ENCODE results near the gene MCAM.
A peak's percentile ranks its signal among the peaks of the same experiment; 100 is the strongest.

Gene MCAM, protein sequence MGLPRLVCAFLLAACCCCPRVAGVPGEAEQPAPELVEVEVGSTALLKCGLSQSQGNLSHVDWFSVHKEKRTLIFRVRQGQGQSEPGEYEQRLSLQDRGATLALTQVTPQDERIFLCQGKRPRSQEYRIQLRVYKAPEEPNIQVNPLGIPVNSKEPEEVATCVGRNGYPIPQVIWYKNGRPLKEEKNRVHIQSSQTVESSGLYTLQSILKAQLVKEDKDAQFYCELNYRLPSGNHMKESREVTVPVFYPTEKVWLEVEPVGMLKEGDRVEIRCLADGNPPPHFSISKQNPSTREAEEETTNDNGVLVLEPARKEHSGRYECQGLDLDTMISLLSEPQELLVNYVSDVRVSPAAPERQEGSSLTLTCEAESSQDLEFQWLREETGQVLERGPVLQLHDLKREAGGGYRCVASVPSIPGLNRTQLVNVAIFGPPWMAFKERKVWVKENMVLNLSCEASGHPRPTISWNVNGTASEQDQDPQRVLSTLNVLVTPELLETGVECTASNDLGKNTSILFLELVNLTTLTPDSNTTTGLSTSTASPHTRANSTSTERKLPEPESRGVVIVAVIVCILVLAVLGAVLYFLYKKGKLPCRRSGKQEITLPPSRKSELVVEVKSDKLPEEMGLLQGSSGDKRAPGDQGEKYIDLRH

DNA sequence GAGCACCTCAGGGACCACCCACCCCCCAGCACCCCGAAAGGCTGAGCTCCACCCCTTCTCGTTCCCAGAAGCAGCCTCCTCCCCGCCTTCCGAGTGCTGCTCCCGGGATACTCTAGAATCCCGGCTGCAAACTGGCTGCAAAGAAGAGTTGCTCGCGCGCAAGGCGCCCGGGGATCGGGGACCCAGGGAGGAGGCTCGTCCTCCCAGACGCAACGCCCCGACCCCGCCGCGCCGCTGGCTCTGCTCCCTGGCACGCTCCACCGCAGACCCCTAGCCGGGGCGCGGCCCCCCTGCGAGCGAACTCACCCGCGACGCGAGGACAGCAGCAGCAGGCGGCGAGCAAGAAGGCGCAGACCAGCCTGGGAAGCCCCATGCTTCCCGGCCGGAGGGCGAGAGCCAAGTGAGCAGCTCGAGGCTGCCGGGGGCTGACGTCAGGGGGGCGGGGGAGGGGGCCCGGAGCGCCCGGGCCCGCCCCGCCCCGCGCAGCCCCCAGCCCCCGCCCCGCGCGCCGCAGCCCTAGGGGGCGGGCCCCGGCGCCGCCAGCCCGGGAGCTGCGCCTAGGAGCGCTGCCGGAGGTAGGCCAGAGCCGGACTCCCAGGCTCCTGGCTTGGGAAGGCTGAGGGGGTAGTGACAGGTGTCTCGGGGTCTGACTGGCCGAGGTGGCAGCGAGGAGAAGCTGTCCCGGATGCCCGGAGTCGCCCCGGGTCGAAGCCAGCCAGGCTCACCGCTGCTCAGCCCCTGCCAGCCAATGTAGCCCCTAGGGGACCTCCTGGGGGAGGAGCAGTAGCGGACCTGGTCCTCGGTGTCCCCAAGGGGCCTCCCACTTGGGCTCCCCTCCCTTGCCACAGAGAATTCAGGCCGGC is at the start of gene MCAM:
MCAM (minus strand) TSS at position 402 of the 863 bp plus-strand sequence; CDS start at position 373, 29 bp downstream.
- Histone ChIP-seq H3K4me1 (ENCODE audit: control insufficient read depth, insufficient read depth, low read length) (peaks cover 29% of the 10 kb centered on the region), H3K9me3 (ENCODE audit: control insufficient read depth, insufficient read depth, low read length) (no peaks in the 10 kb centered on the region), H3K9ac (ENCODE audit: low read depth, low read length) (peak within 1 kb of the TSS; percentile 60), H3K27me3 (ENCODE audit: control insufficient read depth, insufficient read depth, low read length) (peaks cover 11% of the 10 kb centered on the region), H3K4me3 (ENCODE audit: low read depth, low read length) (peak within 1 kb of the TSS; percentile 80), H3K36me3 (ENCODE audit: control insufficient read depth, insufficient read depth, low read length) (peaks cover 15% of the 10 kb centered on the region)

DNA sequence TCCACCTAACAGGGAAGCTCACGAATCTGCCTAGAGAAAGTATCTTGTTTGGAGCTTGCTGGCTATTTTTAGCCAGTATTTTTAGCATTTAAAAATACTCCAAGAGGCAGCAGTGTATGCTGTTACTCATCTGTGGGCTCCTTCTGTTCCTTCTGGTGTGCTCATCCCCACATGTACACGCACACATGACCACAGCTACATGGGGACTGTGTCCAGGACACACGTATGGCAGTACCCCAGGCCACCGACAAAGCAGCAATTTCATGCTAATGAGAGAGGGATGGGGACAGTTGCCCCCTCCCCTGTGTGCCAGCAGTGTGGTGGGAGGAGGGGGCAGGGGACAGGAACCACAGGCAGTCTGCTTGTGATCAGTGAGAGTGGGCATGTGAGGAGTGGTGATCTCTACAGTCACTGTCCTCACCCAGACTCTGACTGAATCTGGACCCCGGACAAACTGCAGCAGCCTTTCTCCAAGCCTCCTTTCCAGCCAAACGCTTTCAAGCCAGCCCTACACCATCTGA is 48.2 kb upstream of the MCAM start:
- H3K4me1 ChIP-seq (ENCODE audit: control insufficient read depth, insufficient read depth, low read length) = peaks cover 20% of the 10 kb centered on the region
- H3K4me3 ChIP-seq (ENCODE audit: low read depth, low read length) = peak overlapping the region; percentile 26
- H3K9me3 ChIP-seq (ENCODE audit: control insufficient read depth, insufficient read depth, low read length) = no peaks in the 10 kb centered on the region
- H3K9ac ChIP-seq (ENCODE audit: low read depth, low read length) = no peak overlapping the region
- peaks cover 42% of the 10 kb centered on the region for H3K27me3 ChIP-seq (ENCODE audit: control insufficient read depth, insufficient read depth, low read length)
- no peaks in the 10 kb centered on the region for H3K36me3 ChIP-seq (ENCODE audit: control insufficient read depth, insufficient read depth, low read length)

DNA sequence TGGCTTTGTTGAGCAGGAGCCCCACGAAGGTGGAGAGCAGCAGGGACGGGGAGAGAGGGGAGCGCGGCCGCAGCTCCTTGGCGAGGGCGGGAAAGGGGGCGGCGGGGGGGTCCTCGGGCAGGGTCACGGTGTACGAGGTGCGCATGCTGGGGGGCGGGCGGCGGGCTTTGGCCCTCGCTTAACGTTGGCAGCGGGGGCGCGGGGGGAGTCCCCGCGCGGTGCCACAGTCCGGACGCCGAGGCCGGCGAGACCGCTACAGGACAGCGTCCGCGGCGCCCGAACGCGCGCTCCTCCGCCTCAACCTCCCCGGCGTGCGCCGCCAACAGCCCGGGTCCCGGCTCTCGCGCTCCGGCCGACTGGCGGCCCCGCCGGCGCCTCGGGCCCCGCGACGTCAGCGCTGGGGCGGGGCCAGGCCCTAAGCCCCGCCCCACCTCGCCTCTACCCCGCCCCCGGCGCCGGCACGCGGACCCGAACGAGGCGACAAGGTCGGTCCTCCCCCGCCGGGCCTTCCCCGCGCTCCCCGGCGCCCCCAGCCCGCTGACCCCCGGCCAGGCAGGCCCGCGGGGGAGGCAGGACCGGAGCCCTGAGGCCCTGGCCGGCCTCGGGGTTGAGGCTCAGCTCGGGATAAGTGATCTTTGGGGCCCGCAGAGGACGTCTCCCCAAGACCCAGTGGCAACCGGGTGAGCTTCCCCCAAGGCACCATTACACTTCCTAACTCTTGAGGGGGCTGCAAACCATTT is 47.1 kb upstream of the MCAM start:
- H3K4me1 ChIP-seq (ENCODE audit: control insufficient read depth, insufficient read depth, low read length) = peaks cover 20% of the 10 kb centered on the region
- H3K4me3 ChIP-seq (ENCODE audit: low read depth, low read length) = peak overlapping the region; percentile 45
- H3K9me3 ChIP-seq (ENCODE audit: control insufficient read depth, insufficient read depth, low read length) = no peaks in the 10 kb centered on the region
- no peaks in the 10 kb centered on the region for H3K36me3 ChIP-seq (ENCODE audit: control insufficient read depth, insufficient read depth, low read length)
- no peak overlapping the region for H3K9ac ChIP-seq (ENCODE audit: low read depth, low read length)
- peaks cover 42% of the 10 kb centered on the region for H3K27me3 ChIP-seq (ENCODE audit: control insufficient read depth, insufficient read depth, low read length)

DNA sequence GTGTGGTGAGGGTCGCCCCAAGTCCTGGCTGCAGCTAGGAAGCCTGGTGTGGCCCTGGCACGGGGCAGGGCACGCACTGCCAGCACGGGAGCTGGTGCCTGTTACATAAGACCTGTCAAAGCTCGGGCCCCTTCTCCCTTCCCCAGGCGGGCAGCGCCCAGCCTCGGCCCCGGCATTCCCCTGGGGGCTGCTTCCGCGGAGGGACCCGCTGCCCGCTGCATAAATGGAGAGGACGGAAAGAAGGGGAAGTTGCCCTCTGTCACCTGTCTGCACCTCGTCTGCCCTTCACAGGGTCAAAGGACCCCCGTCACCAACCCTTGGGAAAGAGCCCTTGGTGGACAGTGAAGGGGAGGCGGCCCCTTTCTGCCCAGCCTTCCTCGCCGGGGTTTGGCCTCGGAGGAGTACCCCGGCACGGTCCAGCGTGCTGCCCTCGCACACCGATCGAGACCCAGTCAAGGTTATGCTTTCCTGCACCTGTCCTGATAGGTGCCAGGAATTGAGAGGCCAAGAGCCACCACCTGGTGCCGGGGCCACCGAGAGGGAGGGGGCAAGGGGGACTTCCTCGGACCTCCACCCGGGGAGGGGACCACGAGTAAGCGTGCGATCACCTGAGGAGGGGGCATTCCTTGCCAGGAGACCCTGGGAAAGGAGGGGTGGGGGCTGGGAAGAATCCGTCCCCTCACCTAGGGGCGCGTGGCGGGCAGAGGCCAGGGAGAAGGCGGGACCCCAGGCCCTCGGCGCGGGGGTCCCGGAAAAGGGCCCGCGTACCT is 46.3 kb upstream of the MCAM start:
- Histone ChIP-seq H3K9ac (ENCODE audit: low read depth, low read length) (no peak overlapping the region), H3K9me3 (ENCODE audit: control insufficient read depth, insufficient read depth, low read length) (no peaks in the 10 kb centered on the region), H3K4me3 (ENCODE audit: low read depth, low read length) (peak overlapping the region; percentile 45), H3K27me3 (ENCODE audit: control insufficient read depth, insufficient read depth, low read length) (peaks cover 42% of the 10 kb centered on the region), H3K36me3 (ENCODE audit: control insufficient read depth, insufficient read depth, low read length) (no peaks in the 10 kb centered on the region), H3K4me1 (ENCODE audit: control insufficient read depth, insufficient read depth, low read length) (peaks cover 20% of the 10 kb centered on the region)

DNA sequence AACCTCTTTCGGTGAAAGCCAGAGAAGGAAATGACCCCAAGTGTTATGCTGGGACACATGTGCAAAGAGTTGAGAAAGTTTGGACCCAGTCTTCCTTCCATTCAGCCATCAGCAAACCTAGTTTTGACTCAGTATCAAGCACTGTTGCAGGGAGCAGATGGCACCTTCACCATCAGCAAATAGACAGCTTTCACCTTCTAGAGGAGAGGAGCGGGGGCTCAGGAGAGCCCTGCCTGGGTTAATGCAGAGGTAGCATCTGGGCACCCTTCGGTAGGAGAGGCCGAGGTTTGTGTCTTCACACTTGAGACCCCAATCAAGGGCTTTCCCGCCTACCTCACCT is 45.8 kb upstream of the MCAM start:
- no peaks in the 10 kb centered on the region for H3K9me3 ChIP-seq (ENCODE audit: control insufficient read depth, insufficient read depth, low read length)
- H3K4me3 ChIP-seq (ENCODE audit: low read depth, low read length) = no peak overlapping the region
- H3K36me3 ChIP-seq (ENCODE audit: control insufficient read depth, insufficient read depth, low read length) = no peaks in the 10 kb centered on the region
- peaks cover 44% of the 10 kb centered on the region for H3K27me3 ChIP-seq (ENCODE audit: control insufficient read depth, insufficient read depth, low read length)
- no peak overlapping the region for H3K9ac ChIP-seq (ENCODE audit: low read depth, low read length)
- peaks cover 17% of the 10 kb centered on the region for H3K4me1 ChIP-seq (ENCODE audit: control insufficient read depth, insufficient read depth, low read length)

DNA sequence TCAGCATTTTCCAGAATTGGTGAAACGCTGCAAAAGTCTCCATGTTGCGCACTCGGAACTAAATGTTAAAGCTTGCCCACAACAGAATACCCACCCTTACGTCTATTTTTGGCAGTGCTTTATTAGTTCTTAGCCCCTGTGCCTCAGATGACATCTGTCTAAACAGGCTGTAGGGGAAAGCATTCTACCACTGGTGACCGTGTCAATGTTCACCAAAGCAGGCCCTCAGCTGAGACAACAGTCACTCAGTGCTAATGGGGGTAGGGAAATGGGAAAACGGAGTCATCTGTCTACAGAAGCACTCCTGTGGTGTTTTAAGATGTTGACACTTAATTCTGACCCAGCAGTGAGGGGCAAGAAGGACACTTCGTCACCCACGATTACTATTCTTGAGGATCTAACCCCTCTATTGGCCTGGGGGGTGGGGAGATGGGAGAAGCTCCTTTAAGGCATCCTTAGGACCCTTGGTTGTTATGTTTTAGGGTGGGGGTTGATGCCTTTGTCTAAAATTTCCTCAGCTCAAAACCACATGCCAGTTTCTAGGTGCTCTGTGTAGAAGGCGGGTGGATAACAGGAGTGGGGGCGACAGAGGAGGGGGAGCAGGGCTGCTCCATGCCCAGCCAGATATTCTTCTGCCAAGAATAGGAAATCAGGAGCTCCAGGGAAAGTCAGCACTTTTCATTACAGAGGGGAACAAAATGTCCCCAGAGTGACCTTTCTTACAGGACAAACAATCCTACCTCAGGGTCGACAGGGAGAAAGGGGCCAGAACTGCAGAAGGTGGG is 45.2 kb upstream of the MCAM start:
- Histone ChIP-seq H3K36me3 (ENCODE audit: control insufficient read depth, insufficient read depth, low read length) (no peaks in the 10 kb centered on the region), H3K9me3 (ENCODE audit: control insufficient read depth, insufficient read depth, low read length) (no peaks in the 10 kb centered on the region), H3K4me1 (ENCODE audit: control insufficient read depth, insufficient read depth, low read length) (peaks cover 17% of the 10 kb centered on the region), H3K4me3 (ENCODE audit: low read depth, low read length) (no peak overlapping the region), H3K9ac (ENCODE audit: low read depth, low read length) (no peak overlapping the region), H3K27me3 (ENCODE audit: control insufficient read depth, insufficient read depth, low read length) (peaks cover 49% of the 10 kb centered on the region)

DNA sequence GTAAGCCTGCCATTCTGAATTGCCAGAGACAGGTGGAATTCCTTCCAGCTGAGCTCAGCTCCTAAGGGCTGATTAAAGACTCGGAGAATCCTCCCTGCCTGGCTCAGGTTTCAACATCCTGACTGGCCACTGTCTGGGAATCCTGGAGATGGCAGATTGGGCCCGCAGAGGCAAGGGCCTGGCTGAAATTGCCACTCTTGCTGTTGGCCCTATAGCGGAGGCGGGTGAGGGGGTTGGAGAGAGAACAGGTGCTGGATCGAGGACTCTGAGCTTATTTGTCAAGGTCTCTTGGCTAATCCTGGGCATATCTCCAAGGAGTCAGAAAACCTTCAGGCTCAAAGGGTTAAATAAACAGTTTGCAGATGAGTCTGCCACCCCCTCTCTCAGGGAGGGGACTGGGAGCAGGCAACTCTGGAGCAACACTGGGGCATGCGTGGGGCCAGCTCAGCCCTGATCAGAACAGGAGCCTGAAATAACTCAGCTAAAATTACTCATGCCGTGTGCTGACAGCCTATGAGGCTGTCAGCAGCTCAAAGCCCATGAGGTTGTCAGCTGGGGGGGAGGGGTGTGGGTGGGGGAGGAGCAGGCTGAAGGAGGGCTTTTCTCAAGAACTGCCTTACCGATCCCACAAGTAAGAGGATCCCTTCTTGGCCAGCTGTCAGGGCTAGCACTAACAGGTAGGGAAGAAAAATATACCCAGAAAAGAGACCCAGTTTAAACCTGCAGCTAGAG is 44.3 kb upstream of the MCAM start:
- Histone ChIP-seq H3K36me3 (ENCODE audit: control insufficient read depth, insufficient read depth, low read length) (no peaks in the 10 kb centered on the region), H3K4me1 (ENCODE audit: control insufficient read depth, insufficient read depth, low read length) (peaks cover 17% of the 10 kb centered on the region), H3K9me3 (ENCODE audit: control insufficient read depth, insufficient read depth, low read length) (no peaks in the 10 kb centered on the region), H3K4me3 (ENCODE audit: low read depth, low read length) (peak overlapping the region; percentile 3), H3K27me3 (ENCODE audit: control insufficient read depth, insufficient read depth, low read length) (peaks cover 45% of the 10 kb centered on the region), H3K9ac (ENCODE audit: low read depth, low read length) (no peak overlapping the region)

DNA sequence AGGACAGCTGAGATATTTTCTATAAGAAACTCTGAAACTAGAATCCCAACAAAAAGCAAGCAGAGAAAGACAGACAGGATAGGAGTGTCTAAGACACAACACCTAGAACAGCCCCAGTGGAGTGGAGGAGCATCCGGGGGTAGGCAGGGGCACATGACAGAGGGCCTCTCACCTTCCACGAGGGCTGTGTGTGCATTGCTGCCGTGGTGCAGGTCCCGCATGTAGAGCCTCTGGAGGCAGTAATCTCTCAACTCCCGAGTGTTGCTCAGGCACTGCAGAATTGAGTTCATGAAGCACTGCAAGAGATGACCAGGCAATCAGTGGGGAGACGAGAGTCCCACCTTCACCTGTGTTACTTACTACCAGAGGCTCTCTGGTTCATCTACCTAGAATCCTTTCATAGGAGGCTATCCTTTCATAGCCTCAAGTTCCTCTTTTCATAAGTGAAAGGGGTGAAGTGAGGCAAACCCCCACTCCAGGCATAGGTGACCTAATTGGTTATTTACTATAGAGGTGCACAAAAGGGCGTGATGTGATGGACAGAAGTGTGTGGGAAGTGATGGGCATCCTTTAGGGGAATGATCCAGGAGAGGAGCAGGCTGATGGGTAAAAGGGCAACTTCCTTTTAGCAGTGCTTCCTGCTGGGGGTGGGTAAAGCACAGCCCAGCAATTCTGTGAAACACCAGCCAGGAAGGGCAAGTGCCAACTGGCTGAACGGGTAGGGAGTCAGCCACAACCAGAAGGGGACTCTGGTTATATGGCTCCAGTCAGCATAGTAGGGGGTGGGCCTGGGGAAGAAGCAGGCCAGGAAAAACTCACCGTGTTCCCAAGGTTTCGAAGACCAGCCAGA is 42.7 kb upstream of the MCAM start:
- H3K4me3 ChIP-seq (ENCODE audit: low read depth, low read length) = no peak overlapping the region
- H3K4me1 ChIP-seq (ENCODE audit: control insufficient read depth, insufficient read depth, low read length) = peaks cover 16% of the 10 kb centered on the region

DNA sequence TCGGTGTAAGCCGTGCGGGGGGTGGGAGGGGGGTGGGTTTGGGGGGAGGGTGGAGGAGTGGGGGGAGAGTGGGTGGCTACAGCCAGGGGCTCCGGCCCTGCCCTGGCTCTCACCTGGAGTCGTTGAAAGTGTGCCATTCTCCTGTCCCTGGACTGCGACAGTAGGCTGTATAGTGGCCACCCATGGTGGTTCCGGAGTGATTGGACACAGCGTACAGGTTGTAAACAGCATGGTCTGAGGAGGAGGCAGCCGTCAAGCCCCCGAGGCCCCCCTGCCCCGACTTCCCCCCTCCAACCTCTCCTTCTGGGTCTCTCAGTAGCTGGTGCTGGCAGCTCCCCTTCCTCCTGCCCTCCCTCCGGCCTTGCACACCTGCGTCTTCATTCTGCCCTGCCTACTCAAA is 40.1 kb upstream of the MCAM start:
- Histone ChIP-seq H3K9me3 (ENCODE audit: control insufficient read depth, insufficient read depth, low read length) (no peaks in the 10 kb centered on the region), H3K4me3 (ENCODE audit: low read depth, low read length) (no peak overlapping the region), H3K36me3 (ENCODE audit: control insufficient read depth, insufficient read depth, low read length) (no peaks in the 10 kb centered on the region), H3K27me3 (ENCODE audit: control insufficient read depth, insufficient read depth, low read length) (peaks cover 23% of the 10 kb centered on the region), H3K9ac (ENCODE audit: low read depth, low read length) (no peak overlapping the region), H3K4me1 (ENCODE audit: control insufficient read depth, insufficient read depth, low read length) (peaks cover 11% of the 10 kb centered on the region)

More for the DNA sequence above, 42.7 kb upstream of the MCAM start:
- Histone ChIP-seq H3K27me3 (ENCODE audit: control insufficient read depth, insufficient read depth, low read length) (peaks cover 43% of the 10 kb centered on the region), H3K9ac (ENCODE audit: low read depth, low read length) (no peak overlapping the region), H3K9me3 (ENCODE audit: control insufficient read depth, insufficient read depth, low read length) (no peaks in the 10 kb centered on the region), H3K36me3 (ENCODE audit: control insufficient read depth, insufficient read depth, low read length) (no peaks in the 10 kb centered on the region)

Data from iPS-15b (cell line).